ENCODE results near the gene PCDH15. TPM values are rescaled to one million over a fixed set of nuclear protein-coding genes. Genes with fewer than 3 reads are reported as not detected.
"Not testable (repeated sequence)": the region's sequence is repeated elsewhere in the genome, so short reads cannot be mapped to it uniquely, and the experiment has no call there.

PCDH15 gene
- polyA plus RNA-seq, 4 donors, result 4.0 to 6.8 (median 4.8) TPM

DNA sequence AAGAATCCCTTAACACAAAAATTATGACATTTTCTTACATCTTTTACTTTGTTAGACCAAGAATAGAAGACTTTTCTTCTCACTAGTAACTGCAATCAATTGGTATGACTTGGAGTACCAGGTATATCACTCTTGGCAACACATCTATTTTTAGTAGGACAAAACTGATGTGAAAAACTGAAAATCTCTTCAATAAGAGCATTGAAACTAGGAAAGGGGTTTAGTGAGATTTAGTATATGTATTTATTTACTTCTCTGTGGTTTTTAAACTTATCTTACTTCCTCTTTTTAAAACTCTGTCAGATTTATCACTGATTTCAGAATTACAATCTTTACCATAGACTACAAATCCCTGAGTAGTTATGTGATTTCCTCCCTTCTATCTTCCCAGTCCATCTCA is 366.2 kb downstream of the PCDH15 start:
- DNase-seq (ENCODE audit: low read depth in 4 of 4, low spot score in 3 of 4), result no peak

DNA sequence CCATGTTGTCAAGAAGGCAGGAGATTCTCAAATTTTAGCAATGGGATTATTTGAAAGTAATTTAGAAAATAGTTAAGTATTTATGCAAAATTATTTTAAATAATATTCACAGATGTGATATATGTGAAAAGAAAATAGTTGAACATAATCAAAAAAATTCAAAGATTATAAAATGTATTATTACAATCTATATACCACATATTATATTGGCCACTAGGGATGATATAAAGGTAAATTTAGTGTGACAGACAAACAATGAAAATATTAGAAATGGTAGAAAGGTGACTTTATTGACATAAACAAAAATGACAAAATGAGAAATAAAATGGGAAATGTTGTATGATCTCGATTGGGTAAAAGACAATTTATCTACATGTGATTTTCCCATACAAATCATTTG is 385.5 kb downstream of the PCDH15 start:
- DNase-seq (ENCODE audit: low read depth in 4 of 4, low spot score in 3 of 4), result no peak

GRCh38 chr10:54402576-54402975 is 398.5 kb downstream of the PCDH15 start:
- peak in 3 of 4 donors; percentile 20 for DNase-seq (ENCODE audit: low read depth in 4 of 4, low spot score in 3 of 4)

GRCh38 chr10:54396031-54396430 is 405.0 kb downstream of the PCDH15 start:
- no peak for DNase-seq (ENCODE audit: low read depth in 4 of 4, low spot score in 3 of 4)

- DNase-seq (ENCODE audit: low read depth in 4 of 4, low spot score in 3 of 4), result not testable (repeated sequence)
Observed at GRCh38 chr10:54394598-54394997, 406.4 kb downstream of the PCDH15 start.

GRCh38 chr10:54372179-54372578 is 428.9 kb downstream of the PCDH15 start:
- no peak for DNase-seq (ENCODE audit: low read depth in 4 of 4, low spot score in 3 of 4)

GRCh38 chr10:54368984-54369383 is 432.0 kb downstream of the PCDH15 start:
- no peak for DNase-seq (ENCODE audit: low read depth in 4 of 4, low spot score in 3 of 4)

GRCh38 chr10:54363390-54363789 is 437.6 kb downstream of the PCDH15 start:
- DNase-seq (ENCODE audit: low read depth in 4 of 4, low spot score in 3 of 4), result no peak

DNA sequence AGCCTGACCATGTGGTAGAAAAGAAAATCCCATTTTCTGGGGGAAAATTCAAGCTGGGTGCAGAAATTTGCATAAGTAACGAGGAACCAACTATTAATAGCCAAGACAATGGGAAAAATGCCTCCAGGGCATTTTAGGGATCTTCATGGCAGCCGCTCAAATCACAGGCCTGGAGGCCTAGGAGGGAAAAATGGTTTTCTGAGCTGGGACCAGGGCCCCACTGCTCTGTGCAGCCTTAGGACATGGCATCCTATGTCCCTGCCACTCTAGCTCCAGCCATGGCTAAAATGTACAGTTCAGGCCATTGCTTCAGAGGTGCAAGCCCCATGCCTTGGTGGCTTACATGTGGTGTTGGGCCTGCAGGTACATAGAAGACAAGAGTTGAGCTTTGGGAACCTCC is 459.0 kb downstream of the PCDH15 start:
- no peak for DNase-seq (ENCODE audit: low read depth in 4 of 4, low spot score in 3 of 4)

DNA sequence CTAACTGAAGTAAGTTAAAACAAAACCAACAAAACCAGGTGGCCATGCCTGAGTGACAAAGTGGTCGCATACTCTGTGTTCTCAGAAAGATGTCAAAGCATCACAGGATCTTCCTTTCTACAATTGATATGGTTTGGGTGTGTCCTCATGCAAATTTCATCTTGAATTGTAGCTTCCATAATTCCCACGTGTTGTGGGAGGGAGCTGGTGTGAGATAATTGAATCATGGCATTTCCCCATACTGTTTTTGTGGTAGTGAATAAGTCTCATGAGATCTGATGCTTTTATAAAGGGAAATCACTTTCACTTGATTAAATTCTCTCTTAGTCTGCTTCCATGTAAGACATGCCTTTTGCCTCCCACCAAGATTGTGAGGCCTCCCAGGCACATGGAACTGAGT is 465.7 kb downstream of the PCDH15 start:
- DNase-seq (ENCODE audit: low read depth in 4 of 4, low spot score in 3 of 4), result no peak

GRCh38 chr10:54319341-54319740 is 481.7 kb downstream of the PCDH15 start:
- DNase-seq (ENCODE audit: low read depth in 4 of 4, low spot score in 3 of 4), result no peak

DNA sequence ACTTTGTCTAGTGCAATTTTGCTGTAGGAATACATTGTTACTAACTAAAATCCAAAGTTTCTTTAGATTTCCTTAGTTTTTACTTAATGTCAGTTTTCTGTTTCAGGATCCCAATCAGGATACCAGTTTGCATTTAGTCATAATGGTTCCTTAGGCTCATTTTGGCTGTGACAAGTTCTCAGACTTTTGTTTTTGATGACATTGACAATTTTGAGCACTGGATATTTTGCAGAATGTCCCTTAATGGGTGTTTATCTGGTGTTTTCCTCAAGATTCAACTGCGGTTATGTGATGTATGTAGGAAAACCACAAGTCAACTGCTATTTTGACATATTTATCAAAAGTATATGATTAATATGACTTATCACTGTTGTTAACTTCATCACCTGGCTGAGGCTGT is 482.6 kb downstream of the PCDH15 start:
- DNase-seq (ENCODE audit: low read depth in 4 of 4, low spot score in 3 of 4), result no peak

DNA sequence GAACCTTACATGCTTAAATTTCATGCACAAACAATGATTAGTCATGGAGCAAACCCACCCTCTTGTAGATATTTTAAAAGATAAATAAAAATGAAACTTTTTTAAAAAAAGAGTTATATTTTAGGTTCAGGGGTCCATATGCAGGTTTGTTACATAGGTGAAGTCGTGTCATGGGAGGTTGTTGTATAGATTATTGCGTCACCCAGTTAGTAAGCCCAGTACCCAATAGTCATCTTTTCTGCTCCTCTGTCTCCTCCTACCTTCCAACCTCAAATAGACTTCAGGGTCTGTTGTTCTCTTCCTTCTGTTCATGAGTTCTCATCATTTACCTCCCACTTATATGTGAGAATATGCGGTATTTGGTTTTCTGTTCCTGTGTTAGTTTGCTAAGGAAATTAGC is 486.6 kb downstream of the PCDH15 start:
- DNase-seq (ENCODE audit: low read depth in 4 of 4, low spot score in 3 of 4), result no peak

- DNase-seq (ENCODE audit: low read depth in 4 of 4, low spot score in 3 of 4), result no peak
Observed at GRCh38 chr10:54284526-54285193, 516.4 kb downstream of the PCDH15 start.

GRCh38 chr10:54282012-54282411 is 519.0 kb downstream of the PCDH15 start:
- no peak for DNase-seq (ENCODE audit: low read depth in 4 of 4, low spot score in 3 of 4)

- no peak for DNase-seq (ENCODE audit: low read depth in 4 of 4, low spot score in 3 of 4)
Observed at GRCh38 chr10:54266395-54266794, 534.6 kb downstream of the PCDH15 start.

DNA sequence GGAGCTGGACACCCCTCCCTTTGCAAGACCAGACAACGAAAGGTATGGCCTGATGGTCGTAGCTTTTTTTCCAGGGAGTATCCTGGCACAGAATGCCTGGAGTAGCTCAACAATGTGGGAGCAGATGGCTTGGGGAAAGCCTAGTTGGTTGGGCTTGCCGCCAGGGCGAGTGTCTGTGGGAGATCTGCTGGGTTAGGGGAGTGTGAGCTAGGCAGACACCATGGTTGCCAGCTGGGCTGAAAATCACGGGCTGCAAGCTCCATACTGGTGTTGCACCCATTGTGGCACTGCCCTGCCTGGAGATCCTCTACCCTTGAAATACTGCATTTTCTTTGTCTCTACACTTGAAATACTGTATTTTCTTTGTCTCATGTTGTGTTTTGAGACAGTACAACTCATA is 538.3 kb downstream of the PCDH15 start:
- DNase-seq (ENCODE audit: low read depth in 4 of 4, low spot score in 3 of 4), result no peak

DNA sequence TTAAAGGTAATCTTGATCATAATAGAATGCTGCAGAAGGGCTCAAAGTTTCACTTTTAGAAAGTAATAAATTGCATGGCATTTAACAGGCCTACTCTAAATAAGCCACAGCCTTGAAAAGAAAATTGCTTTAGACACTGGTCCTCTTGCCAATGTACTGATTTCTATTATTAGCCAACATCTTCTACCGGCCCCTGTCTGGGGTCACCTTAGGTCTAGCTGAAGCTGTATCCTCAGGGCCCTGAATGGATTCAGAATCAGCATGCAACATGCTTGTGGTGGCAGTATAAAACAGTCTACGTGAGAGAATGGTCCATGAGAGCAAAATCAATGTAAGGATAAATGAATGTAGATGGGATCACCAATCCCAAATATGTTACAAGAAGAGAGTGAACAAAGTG is 541.9 kb downstream of the PCDH15 start:
- DNase-seq (ENCODE audit: low read depth in 4 of 4, low spot score in 3 of 4), result no peak

DNA sequence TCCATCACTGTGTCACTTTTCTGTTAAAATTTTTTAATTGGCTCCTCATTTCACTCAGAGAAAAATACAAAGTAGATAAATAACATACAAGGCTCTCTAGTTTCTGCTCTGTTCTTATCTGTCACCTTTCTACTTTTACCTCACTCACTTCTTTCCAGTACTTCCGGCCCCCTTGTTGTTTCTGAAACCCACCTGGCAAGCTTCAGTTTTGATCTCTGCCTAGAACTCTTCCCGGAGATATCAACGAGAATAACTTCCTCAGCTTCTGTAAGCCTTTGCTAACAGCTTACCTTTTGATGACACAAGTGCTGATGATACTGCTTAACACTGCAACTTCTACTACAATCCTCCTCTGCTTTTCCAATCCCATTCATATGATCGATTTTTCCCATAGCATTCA is 566.2 kb downstream of the PCDH15 start:
- no peak for DNase-seq (ENCODE audit: low read depth in 4 of 4, low spot score in 3 of 4)

GRCh38 chr10:54203401-54203800 is 597.6 kb downstream of the PCDH15 start:
- DNase-seq (ENCODE audit: low read depth in 4 of 4, low spot score in 3 of 4), result no peak

GRCh38 chr10:54198051-54198450 is 603.0 kb downstream of the PCDH15 start:
- no peak for DNase-seq (ENCODE audit: low read depth in 4 of 4, low spot score in 3 of 4)

GRCh38 chr10:54194806-54195205 is 606.2 kb downstream of the PCDH15 start:
- DNase-seq (ENCODE audit: low read depth in 4 of 4, low spot score in 3 of 4), result no peak

- DNase-seq (ENCODE audit: low read depth in 4 of 4, low spot score in 3 of 4), result no peak
Observed at GRCh38 chr10:54159924-54160323, 641.1 kb downstream of the PCDH15 start.
